Neural progenitor cell (in vitro differentiated cells): ENCODE measurements around the gene ADRA2B. TPM values are rescaled to one million over a fixed set of nuclear protein-coding genes. Genes with fewer than 3 reads are reported as not detected.

ENCODE experiments used
- DNase-seq: peaks from one replicate; pipeline ENCODE4 v3.0.0-alpha.2; 2016; ENCODE audit warnings: low spot score
- H2AFZ ChIP-seq: fragments of 200-600 bp; sonication (generic); replicated peaks from 2 replicates; pipeline ENCODE4 v1.6.1; 2016; ENCODE audit warnings: antibody characterized with exemption
- H3F3A ChIP-seq: fragments of 200-600 bp; sonication (generic); 2 replicates; pipeline ENCODE4 v1.6.1; 2016; ENCODE audit warnings: antibody characterized with exemption, low read depth
- H3K27ac ChIP-seq: fragments of 200-600 bp; sonication (generic); 2 replicates; pipeline ENCODE4 v1.5.1; 2016; ENCODE audit warnings: mild to moderate bottlenecking
- H3K27me3 ChIP-seq: fragments of 200-600 bp; sonication (generic); 2 replicates; pipeline ENCODE4 v1.6.1; 2016; ENCODE audit warnings: mild to moderate bottlenecking, moderate library complexity
- H3K36me3 ChIP-seq: fragments of 200-600 bp; sonication (generic); 2 replicates; pipeline ENCODE4 v1.5.1; 2016
- H3K4me1 ChIP-seq: fragments of 200-600 bp; sonication (generic); 2 replicates; pipeline ENCODE4 v1.6.1; 2016; ENCODE audit warnings: mixed run types
- H3K4me2 ChIP-seq: fragments of 200-600 bp; sonication (generic); 2 replicates; pipeline ENCODE4 v1.6.1; 2016
- H3K4me3 ChIP-seq: fragments of 200-600 bp; sonication (generic); 2 replicates; pipeline ENCODE4 v1.5.1; 2016
- H3K79me2 ChIP-seq: fragments of 200-600 bp; sonication (generic); 2 replicates; pipeline ENCODE4 v1.6.1; 2016; ENCODE audit warnings: low read depth
- H3K9ac ChIP-seq: fragments of 200-600 bp; sonication (generic); 2 replicates; pipeline ENCODE4 v1.6.1; 2016
- H3K9me3 ChIP-seq: fragments of 200-600 bp; sonication (generic); 2 replicates; pipeline ENCODE4 v1.5.1; 2016; ENCODE audit warnings: low read depth
- H4K20me1 ChIP-seq: fragments of 200-600 bp; sonication (generic); 2 replicates; pipeline ENCODE4 v1.6.1; 2016; ENCODE audit warnings: low read depth
- H3K27ac Mint-ChIP-seq: 3 replicates; pipeline ENCODE4 v1.8.0; 2021; ENCODE audit warnings: mixed read lengths
- H3K27me3 Mint-ChIP-seq: 2 replicates; pipeline ENCODE4 v1.8.0; 2022; ENCODE audit warnings: low read depth, mild to moderate bottlenecking, inconsistent platforms, moderate library complexity, mixed read lengths; ENCODE audit not compliant: insufficient read depth
- H3K36me3 Mint-ChIP-seq: 3 replicates; pipeline ENCODE4 v1.8.0; 2021; ENCODE audit warnings: mixed read lengths
- H3K4me1 Mint-ChIP-seq: 3 replicates; pipeline ENCODE4 v1.8.0; 2021; ENCODE audit warnings: mixed read lengths
- H3K4me3 Mint-ChIP-seq: 3 replicates; pipeline ENCODE4 v1.8.0; 2021; ENCODE audit warnings: mild to moderate bottlenecking, moderate library complexity, mixed read lengths
- H3K9me3 Mint-ChIP-seq: 3 replicates; pipeline ENCODE4 v1.8.0; 2020; ENCODE audit warnings: mixed read lengths
- CTCF ChIP-seq: fragments of 200-600 bp; sonication (generic); IDR thresholded peaks from 2 replicates; pipeline ENCODE4 v1.5.1; 2017; ENCODE audit warnings: antibody characterized with exemption, mild to moderate bottlenecking
- EZH2 ChIP-seq: fragments of 200-600 bp; sonication (generic); IDR thresholded peaks from 2 replicates; pipeline ENCODE4 v1.6.1; 2017; ENCODE audit warnings: antibody characterized with exemption, mild to moderate bottlenecking, moderate library complexity
- EZH2phosphoT487 ChIP-seq: fragments of 200-600 bp; sonication (generic); IDR thresholded peaks from 2 replicates; pipeline ENCODE4 v1.6.1; 2017; ENCODE audit warnings: antibody characterized with exemption
- total RNA-seq: library from RNA; depleted of rRNA; stranded (reverse); fragments of >200 nt; gene quantifications from 2 replicates; pipeline ENCODE4 v1.2.3, GENCODE V29; 2015; ENCODE audit warnings: low replicate concordance

ADRA2B gene
- total RNA-seq, 1 donor from 2014 or later = 3.0 TPM

- Mint-ChIP-seq H3K36me3 (no peaks in the 10 kb centered on the region), H3K4me3 (no peak overlapping the region), H3K27me3 (peaks cover 5% of the 10 kb centered on the region), H3K9me3 (no peaks in the 10 kb centered on the region), H3K4me1 (peaks cover 9% of the 10 kb centered on the region), H3K27ac (no peak overlapping the region)
- no peak overlapping the region for H3K4me2 ChIP-seq
- H3K27ac ChIP-seq = no peak overlapping the region
- H3K9me3 ChIP-seq = no peaks in the 10 kb centered on the region
- H3K4me1 ChIP-seq = peaks cover 17% of the 10 kb centered on the region
- TF ChIP-seq EZH2phosphoT487 = no peak
- TF ChIP-seq EZH2 = no peak
- no peak for TF ChIP-seq CTCF
- H4K20me1 ChIP-seq = no peaks in the 10 kb centered on the region
- no peaks in the 10 kb centered on the region for H3K36me3 ChIP-seq
- peaks cover 7% of the 10 kb centered on the region for H3F3A ChIP-seq
- no peak overlapping the region for H2AFZ ChIP-seq
- no peak for DNase-seq
- no peak overlapping the region for H3K9ac ChIP-seq
- H3K4me3 ChIP-seq = no peak overlapping the region
- H3K79me2 ChIP-seq = no peaks in the 10 kb centered on the region
- H3K27me3 ChIP-seq = no peaks in the 10 kb centered on the region
Observed at GRCh38 chr2:96092951-96093350, 23.4 kb downstream of the ADRA2B start.

GRCh38 chr2:96092573-96092877 lies 23.8 kb downstream of the ADRA2B start:
- Histone ChIP-seq H3K9me3 (no peaks in the 10 kb centered on the region), H3K4me1 (peaks cover 17% of the 10 kb centered on the region), H3K27ac (no peak overlapping the region), H4K20me1 (no peaks in the 10 kb centered on the region), H3K9ac (no peak overlapping the region), H2AFZ (no peak overlapping the region), H3K4me2 (no peak overlapping the region), H3F3A (peaks cover 7% of the 10 kb centered on the region), H3K36me3 (no peaks in the 10 kb centered on the region), H3K79me2 (no peaks in the 10 kb centered on the region), H3K4me3 (no peak overlapping the region), H3K27me3 (no peaks in the 10 kb centered on the region)
- Mint-ChIP-seq H3K27me3 (peaks cover 5% of the 10 kb centered on the region), H3K9me3 (no peaks in the 10 kb centered on the region), H3K36me3 (no peaks in the 10 kb centered on the region), H3K27ac (no peak overlapping the region), H3K4me1 (peaks cover 9% of the 10 kb centered on the region), H3K4me3 (no peak overlapping the region)
- TF ChIP-seq EZH2phosphoT487 (no peak), EZH2 (no peak), CTCF (no peak)
- DNase-seq = no peak

GRCh38 chr2:96091711-96092572 lies 24.4 kb downstream of the ADRA2B start:
- Histone ChIP-seq H3K27ac (no peak overlapping the region), H3K27me3 (no peaks in the 10 kb centered on the region), H2AFZ (peak overlapping the region; percentile 42), H4K20me1 (no peaks in the 10 kb centered on the region), H3K36me3 (no peaks in the 10 kb centered on the region), H3K4me2 (no peak overlapping the region), H3K79me2 (no peaks in the 10 kb centered on the region), H3F3A (peaks cover 7% of the 10 kb centered on the region), H3K4me1 (peaks cover 17% of the 10 kb centered on the region), H3K9ac (no peak overlapping the region), H3K9me3 (no peaks in the 10 kb centered on the region), H3K4me3 (no peak overlapping the region)
- Mint-ChIP-seq H3K4me3 (no peak overlapping the region), H3K27me3 (peaks cover 5% of the 10 kb centered on the region), H3K4me1 (peaks cover 9% of the 10 kb centered on the region), H3K36me3 (no peaks in the 10 kb centered on the region), H3K27ac (no peak overlapping the region), H3K9me3 (no peaks in the 10 kb centered on the region)
- no peak for DNase-seq
- TF ChIP-seq CTCF = no peak
- no peak for TF ChIP-seq EZH2
- no peak for TF ChIP-seq EZH2phosphoT487
